ENCODE measurements around the gene PES1. TPM values are rescaled to one million over a fixed set of nuclear protein-coding genes. Genes with fewer than 3 reads are reported as not detected.
A peak's percentile ranks its signal among the peaks of the same experiment; 100 is the strongest.
"Not testable (repeated sequence)": the region's sequence is repeated elsewhere in the genome, so short reads cannot be mapped to it uniquely, and the experiment has no call there.

The PES1 gene
- total RNA-seq, 4 donors from 2014 or later, result 56.3 to 72.0 (median 65.8) TPM

DNA sequence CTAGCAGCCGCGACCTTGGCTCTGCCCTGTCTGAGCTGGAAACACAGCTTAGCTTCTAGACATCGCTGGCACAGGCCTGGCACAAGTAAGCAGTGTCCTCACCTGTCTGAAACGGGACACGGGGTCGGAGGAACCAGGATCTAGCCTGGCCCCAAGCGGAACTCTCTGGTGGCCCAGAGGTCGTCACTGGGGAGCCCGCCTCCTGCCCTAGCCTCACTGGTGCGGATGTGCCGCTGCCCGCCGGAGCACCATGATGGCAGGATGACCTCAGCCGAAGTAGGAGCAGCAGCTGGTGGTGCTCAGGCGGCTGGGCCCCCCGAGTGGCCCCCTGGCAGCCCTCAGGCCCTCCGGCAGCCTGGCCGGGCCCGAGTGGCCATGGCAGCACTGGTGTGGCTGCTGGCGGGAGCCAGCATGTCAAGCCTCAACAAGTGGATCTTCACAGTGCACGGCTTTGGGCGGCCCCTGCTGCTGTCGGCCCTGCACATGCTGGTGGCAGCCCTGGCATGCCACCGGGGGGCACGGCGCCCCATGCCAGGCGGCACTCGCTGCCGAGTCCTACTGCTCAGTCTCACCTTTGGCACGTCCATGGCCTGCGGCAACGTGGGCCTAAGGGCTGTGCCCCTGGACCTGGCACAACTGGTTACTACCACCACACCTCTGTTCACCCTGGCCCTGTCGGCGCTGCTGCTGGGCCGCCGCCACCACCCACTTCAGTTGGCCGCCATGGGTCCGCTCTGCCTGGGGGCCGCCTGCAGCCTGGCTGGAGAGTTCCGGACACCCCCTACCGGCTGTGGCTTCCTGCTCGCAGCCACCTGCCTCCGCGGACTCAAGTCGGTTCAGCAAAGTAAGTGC lies 44.7 kb upstream of the PES1 start:
- TF ChIP-seq, protein P1, sequence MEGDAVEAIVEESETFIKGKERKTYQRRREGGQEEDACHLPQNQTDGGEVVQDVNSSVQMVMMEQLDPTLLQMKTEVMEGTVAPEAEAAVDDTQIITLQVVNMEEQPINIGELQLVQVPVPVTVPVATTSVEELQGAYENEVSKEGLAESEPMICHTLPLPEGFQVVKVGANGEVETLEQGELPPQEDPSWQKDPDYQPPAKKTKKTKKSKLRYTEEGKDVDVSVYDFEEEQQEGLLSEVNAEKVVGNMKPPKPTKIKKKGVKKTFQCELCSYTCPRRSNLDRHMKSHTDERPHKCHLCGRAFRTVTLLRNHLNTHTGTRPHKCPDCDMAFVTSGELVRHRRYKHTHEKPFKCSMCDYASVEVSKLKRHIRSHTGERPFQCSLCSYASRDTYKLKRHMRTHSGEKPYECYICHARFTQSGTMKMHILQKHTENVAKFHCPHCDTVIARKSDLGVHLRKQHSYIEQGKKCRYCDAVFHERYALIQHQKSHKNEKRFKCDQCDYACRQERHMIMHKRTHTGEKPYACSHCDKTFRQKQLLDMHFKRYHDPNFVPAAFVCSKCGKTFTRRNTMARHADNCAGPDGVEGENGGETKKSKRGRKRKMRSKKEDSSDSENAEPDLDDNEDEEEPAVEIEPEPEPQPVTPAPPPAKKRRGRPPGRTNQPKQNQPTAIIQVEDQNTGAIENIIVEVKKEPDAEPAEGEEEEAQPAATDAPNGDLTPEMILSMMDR (IDR thresholded peaks at IDR 0.05 in 4 of 5, conservative IDR thresholded peaks at IDR 0.05 in 1 of 5), result peak in 3 of 5 experiments; percentile 17 to 35 (median 31)
- no peak for TF ChIP-seq POLR2A (IDR thresholded peaks at IDR 0.05)
- DNase-seq (peak; percentile 56 to 76), ATAC-seq (peak; percentile 38 to 51)
- Histone ChIP-seq H3K27ac (peak overlapping the region; percentile 95 to 99 (median 98)), H3K9me3 (no peaks in the 10 kb centered on the region), H3K36me3 (no peaks in the 10 kb centered on the region), H3K27me3 (no peaks in the 10 kb centered on the region), H3K4me1 (peaks cover 52 to 55% of the 10 kb centered on the region in 2 donors), H3K4me3 (peak overlapping the region; percentile 67 to 96 (median 78))
- in situ Hi-C loops (cut with MboI; ENCODE audit: low sequenced_read_pairs in 4 of 4) (loop anchor here (10.0 to 25.0 kb wide), 4 partner anchors 58 to 288 kb away; partner anchors contain the start of gene OSBP2 (in 1 of the 4)), intact Hi-C loops (cut with DNase I; ENCODE audit: low total_unique reads) (no loop called here)

DNA sequence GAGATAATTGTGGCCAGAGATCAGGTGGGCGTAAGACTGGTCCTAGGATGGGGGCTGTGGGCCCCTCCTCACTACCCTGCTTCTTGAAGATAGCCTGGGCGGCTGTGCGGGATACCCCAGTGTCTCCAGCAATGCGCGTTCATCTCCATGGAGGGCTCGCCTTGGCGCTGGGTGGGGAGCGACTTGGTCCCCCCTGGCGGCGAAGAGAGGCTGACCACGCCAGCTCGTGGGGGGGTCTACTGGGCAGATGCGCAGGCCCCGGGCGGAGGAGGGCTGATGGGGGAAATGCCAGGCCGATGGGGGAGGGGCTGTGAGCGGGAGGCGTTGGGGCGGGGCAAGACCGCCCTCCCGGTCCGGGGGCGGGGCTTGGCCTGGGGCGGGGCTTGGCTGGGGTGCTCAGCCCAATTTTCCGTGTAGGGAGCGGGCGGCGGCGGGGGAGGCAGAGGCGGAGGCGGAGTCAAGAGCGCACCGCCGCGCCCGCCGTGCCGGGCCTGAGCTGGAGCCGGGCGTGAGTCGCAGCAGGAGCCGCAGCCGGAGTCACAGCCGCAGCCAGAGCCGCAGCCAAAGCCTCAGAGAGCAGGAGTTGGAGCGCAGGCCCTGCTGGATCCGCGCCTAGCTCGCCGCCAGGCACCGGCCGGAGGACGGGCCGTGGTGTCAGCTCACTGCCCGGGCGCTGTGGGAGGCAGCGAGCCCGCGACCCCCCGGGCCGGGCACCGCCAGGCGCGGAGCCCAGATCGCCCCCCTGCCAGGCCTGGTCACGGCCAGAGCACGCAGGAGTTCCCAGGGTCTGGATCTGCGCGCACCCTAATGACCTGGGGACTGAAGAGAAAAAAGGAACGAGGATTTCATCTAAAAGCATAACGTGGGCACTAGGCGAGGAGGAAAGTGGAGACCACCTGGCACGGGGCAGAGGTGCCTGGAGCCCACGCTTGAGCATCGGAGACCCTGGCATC lies 43.8 kb upstream of the PES1 start, which contains the start of gene SLC35E4:
TSS of gene SLC35E4 (plus strand) at position 509 of the 953 bp plus-strand sequence. CDS start 670 bp downstream, outside the sequence.
- Histone ChIP-seq H3K9me3 (no peaks in the 10 kb centered on the region), H3K4me1 (peaks cover 44 to 48% of the 10 kb centered on the region in 2 donors), H3K36me3 (no peaks in the 10 kb centered on the region), H3K27ac (peak within 1 kb of the TSS; percentile 95 to 99 (median 98)), H3K27me3 (no peaks in the 10 kb centered on the region), H3K4me3 (peak within 1 kb of the TSS; percentile 67 to 96 (median 78))
- in situ Hi-C loops (cut with MboI; ENCODE audit: low sequenced_read_pairs in 4 of 4) (loop anchor here (10.0 to 25.0 kb wide), 4 partner anchors 59 to 289 kb away; partner anchors contain the start of gene OSBP2 (in 1 of the 4)), intact Hi-C loops (cut with DNase I; ENCODE audit: low total_unique reads) (loop anchor here (1.0 to 2.0 kb wide), 9 partner anchors 29 to 657 kb away; partner anchors contain the start of genes DUSP18, OSBP2, PIK3IP1 and RNF185)
- TF ChIP-seq, protein P1 (IDR thresholded peaks at IDR 0.05 in 4 of 5, conservative IDR thresholded peaks at IDR 0.05 in 1 of 5), result peak in 2 of 5 experiments; percentile 18 to 29
- peak; percentile 94 for TF ChIP-seq POLR2A (IDR thresholded peaks at IDR 0.05)
- peak; percentile 92 to 93 for DNase-seq
- peak; percentile 68 to 71 for ATAC-seq

- H3K4me3 ChIP-seq, result peak overlapping the region; percentile 67 to 96 (median 78)
- intact Hi-C loops (cut with DNase I; ENCODE audit: low total_unique reads) (loop anchor here (1.0 to 2.0 kb wide), 10 partner anchors 28 to 658 kb away; partner anchors contain the start of genes DUSP18, OSBP2, PIK3IP1 and RNF185), in situ Hi-C loops (cut with MboI; ENCODE audit: low sequenced_read_pairs in 4 of 4) (loop anchor here (5.0 to 25.0 kb wide), 6 partner anchors 60 to 290 kb away; partner anchors contain the start of gene OSBP2 (in 1 of the 4))
- peak in 1 of 2 donors; percentile 54 for TF ChIP-seq POLR2A (IDR thresholded peaks at IDR 0.05)
- TF ChIP-seq, protein P1 (IDR thresholded peaks at IDR 0.05 in 4 of 5, conservative IDR thresholded peaks at IDR 0.05 in 1 of 5), result peak; percentile 95 to 99 (median 97)
- ATAC-seq (peak; percentile 75 to 77), DNase-seq (peak; percentile 78 to 85)
- no peaks in the 10 kb centered on the region for H3K9me3 ChIP-seq
- H3K36me3 ChIP-seq, result no peaks in the 10 kb centered on the region
- H3K27ac ChIP-seq, result peak overlapping the region; percentile 95 to 99 (median 98)
- H3K27me3 ChIP-seq, result no peaks in the 10 kb centered on the region
- H3K4me1 ChIP-seq, result peaks cover 36 to 39% of the 10 kb centered on the region in 2 donors
Measured at GRCh38 chr22:30634471-30635233, 42.9 kb upstream of the PES1 start.

GRCh38 chr22:30631469-30631868 lies 39.8 kb upstream of the PES1 start:
- in situ Hi-C loops (cut with MboI; ENCODE audit: low sequenced_read_pairs in 4 of 4), result loop anchor here (5.0 to 25.0 kb wide), 6 partner anchors 63 to 293 kb away; partner anchors contain the start of gene OSBP2 (in 1 of the 4)
- intact Hi-C loops (cut with DNase I; ENCODE audit: low total_unique reads); ATAC-seq: not testable (repeated sequence)

More at GRCh38 chr22:30631469-30631868, 39.8 kb upstream of the PES1 start:
- H3K36me3 ChIP-seq, DNase-seq, H3K27ac ChIP-seq, H3K9me3 ChIP-seq, H3K27me3 ChIP-seq, H3K4me3 ChIP-seq: not testable (repeated sequence)
- peaks cover 9 to 12% of the 10 kb centered on the region in 2 donors for H3K4me1 ChIP-seq
